HS-27A (cell line): ENCODE data around the gene TRAPPC8.
A peak's percentile ranks its signal among the peaks of the same experiment; 100 is the strongest.
"Not testable (repeated sequence)": the region's sequence is repeated elsewhere in the genome, so short reads cannot be mapped to it uniquely, and the experiment has no call there.

Source experiments
- DNase-seq: peaks from one replicate; pipeline ENCODE4 v3.0.0-alpha.2; 2012; ENCODE audit warnings: low read depth, missing footprints

TRAPPC8 gene, protein sequence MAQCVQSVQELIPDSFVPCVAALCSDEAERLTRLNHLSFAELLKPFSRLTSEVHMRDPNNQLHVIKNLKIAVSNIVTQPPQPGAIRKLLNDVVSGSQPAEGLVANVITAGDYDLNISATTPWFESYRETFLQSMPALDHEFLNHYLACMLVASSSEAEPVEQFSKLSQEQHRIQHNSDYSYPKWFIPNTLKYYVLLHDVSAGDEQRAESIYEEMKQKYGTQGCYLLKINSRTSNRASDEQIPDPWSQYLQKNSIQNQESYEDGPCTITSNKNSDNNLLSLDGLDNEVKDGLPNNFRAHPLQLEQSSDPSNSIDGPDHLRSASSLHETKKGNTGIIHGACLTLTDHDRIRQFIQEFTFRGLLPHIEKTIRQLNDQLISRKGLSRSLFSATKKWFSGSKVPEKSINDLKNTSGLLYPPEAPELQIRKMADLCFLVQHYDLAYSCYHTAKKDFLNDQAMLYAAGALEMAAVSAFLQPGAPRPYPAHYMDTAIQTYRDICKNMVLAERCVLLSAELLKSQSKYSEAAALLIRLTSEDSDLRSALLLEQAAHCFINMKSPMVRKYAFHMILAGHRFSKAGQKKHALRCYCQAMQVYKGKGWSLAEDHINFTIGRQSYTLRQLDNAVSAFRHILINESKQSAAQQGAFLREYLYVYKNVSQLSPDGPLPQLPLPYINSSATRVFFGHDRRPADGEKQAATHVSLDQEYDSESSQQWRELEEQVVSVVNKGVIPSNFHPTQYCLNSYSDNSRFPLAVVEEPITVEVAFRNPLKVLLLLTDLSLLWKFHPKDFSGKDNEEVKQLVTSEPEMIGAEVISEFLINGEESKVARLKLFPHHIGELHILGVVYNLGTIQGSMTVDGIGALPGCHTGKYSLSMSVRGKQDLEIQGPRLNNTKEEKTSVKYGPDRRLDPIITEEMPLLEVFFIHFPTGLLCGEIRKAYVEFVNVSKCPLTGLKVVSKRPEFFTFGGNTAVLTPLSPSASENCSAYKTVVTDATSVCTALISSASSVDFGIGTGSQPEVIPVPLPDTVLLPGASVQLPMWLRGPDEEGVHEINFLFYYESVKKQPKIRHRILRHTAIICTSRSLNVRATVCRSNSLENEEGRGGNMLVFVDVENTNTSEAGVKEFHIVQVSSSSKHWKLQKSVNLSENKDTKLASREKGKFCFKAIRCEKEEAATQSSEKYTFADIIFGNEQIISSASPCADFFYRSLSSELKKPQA (N-terminal part only)

DNA sequence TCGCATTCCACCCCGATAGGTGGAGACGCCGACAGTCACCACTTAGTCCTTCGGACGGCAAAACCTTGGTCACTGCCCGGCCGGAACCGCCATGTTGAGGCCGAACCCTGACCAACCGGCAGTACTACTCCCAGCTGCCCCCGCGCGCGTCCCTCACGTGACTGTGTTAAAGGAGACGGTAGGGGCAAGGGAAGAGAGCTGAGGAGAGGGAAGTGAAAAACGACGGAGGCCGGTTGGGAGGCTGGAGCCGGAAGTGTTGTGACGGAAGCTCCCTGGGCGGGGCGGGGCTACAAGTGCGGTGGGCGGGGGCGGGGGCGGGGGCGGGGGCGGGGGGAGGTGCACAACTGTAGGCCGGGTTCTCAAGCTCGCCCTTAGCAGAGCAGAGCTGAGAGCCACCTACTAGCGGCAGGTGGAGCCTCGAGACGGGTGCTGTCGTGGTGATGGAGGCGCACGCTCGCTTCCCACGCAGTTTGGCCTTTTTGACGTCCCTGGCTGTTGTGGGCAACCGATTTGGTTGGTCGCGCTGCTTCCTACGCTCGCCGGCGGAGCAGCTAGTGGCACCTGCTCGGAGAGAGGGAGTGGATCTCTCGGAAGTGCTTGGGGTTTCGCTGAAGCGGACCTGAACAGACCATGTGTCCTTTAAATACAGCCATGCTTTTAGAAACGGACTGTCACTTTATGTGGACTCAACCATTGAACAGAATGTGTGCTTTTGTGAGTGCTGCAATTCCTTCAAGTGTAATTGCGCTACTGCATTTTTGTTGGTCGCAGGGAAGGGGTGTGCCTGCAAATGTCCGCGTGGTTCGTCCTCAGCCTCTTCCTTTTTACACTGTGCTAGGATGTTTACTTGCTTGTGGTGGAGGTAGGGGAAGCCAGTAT, at the start of gene TRAPPC8:
Gene TRAPPC8 (minus strand): TSS at position 130 of the 879 bp plus-strand sequence. CDS start 364 bp downstream, outside the sequence.
- peak; percentile 85 for DNase-seq

DNA sequence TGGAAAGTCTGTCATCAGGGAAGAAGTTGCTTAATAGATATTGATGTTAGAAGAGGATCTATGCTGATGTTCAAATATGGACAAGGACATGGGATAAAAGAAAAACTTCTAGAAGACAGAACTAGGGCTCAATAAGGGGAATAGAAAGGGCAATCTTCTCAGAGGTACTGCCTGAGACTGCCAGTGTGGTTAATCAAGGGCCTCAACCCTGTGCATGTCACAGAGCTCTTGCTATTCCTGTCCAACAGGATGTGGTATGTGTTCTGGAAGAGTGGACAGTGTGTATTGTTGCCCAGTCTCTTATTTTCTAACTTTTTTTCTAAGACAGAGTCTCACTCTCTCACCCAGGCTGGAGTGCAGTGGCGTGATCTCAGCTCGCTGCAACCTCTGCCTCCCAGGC, 47.9 kb upstream of the TRAPPC8 start:
- DNase-seq: no peak

DNA sequence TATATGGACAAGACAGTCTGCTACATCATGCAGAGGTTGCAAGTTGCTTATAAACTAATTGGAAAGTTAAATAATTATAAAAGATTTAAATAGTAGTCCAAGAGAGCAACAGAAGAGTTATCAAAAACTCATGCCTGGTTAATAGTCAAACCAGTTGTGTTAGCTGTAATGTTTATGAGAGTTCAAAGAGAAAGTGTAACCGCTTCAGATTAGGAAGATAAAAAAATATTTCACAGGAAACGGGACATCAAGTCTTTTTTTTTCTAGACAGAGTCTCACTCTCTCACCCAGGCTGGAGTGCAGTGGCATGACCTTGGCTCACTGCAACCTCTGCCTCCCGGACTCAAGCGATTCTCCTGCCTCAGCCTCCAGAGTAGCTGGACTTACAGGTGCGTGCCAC, 41.0 kb upstream of the TRAPPC8 start:
- DNase-seq: no peak

DNA sequence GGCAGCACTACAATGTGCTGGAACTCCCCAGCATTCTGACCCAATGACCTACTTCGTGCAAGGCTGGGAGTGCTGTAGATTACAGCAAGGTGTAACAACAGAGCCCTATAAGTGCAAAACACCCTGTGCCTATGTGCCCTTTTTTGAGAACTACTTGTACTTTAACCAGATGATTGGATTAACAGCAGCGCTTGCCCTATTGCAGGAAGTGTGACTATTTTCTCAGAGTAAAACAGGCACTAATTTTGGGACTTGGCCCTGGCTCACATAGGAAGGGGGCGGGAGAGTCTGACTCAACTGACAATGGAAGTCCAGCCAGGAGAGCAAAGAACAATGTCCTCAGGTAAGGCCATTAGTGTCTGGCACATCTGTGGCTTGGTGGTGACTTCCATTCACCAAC, 40.1 kb upstream of the TRAPPC8 start:
- DNase-seq: no peak

DNA sequence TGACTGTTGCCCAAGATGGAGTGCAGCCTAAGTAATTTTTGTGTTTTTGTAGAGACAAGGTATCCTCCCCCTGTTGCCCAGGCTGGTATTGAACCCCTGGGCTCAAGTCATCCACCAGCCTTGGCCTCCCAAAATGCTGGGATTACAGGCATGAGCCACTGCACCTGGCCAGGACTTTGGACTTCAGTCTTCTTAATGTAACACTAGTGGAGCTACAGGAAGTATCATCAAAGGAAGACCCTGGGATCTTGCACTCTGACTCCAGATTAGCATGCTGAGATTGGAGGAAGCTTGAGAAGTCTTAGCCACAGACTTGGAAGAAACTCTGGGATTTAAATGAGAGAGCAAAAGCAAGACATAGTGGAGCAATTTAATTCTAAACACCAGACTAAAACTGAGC, 37.9 kb upstream of the TRAPPC8 start:
- no peak for DNase-seq

DNA sequence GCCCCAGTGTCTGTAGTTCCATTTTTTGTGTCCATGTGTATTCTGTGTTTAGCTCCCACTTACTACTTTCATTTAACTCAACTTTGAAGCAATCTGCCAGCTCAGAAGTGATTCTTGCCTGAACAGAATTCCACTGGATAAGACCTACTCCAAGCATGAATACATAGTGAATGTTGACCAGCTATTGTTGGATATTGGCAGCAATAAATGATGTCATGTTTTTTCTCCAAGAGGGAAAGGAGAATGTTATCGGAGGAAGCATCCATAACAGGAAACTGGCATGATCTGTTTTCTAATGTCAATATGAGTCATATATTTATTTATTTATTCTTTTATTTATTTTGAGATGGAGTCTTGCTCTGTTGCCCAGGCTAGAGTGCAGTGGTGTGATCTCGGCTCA, 36.8 kb upstream of the TRAPPC8 start:
- no peak for DNase-seq

DNA sequence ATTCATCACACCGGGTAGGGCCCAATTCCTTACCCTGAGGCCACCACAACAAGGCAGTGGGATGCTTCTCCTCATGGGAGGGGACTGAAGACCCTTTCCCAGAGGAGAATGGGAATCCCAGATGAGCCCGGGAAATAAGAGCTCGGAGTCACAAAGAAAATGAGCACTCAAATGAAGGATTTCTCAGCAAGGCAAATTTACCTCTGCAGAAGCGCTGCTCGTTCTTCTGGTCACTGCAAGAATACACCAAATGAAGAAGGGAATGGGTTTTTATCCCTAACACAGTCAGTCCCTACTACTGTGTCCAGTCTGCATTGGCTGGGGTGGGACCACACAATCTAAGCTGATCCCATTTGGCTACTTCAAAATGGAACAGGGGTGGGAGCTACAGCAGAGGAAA, 35.7 kb upstream of the TRAPPC8 start:
- no peak for DNase-seq

DNA sequence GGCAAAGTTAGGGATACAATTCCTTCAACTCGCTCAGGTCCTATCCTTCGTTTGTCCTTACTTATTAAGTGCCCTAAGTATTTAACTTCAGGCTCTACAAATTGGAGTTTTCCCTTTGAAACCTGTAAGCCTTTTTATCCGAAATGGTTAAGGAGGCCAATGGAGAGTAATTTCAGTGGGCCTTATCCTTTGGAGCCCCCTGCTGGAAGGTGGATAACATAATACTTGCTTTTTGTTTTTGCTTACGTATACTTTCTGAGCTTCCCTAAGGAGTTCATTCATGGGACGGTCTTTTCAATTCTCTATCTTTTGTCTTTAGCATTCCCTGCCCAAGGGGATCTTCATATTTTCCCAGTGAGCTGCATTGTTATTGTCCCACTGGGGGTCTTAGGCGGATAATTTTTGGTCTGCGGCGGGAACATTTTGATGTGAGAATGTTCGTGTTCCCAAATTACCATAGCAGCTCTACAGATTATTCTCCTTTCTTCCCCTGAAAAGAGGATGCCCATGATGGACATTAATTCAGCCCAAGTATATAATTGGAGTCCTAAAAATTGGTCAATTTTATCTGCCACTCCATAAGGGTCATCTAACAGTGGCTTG, 34.4 kb upstream of the TRAPPC8 start:
- no peak for DNase-seq

DNA sequence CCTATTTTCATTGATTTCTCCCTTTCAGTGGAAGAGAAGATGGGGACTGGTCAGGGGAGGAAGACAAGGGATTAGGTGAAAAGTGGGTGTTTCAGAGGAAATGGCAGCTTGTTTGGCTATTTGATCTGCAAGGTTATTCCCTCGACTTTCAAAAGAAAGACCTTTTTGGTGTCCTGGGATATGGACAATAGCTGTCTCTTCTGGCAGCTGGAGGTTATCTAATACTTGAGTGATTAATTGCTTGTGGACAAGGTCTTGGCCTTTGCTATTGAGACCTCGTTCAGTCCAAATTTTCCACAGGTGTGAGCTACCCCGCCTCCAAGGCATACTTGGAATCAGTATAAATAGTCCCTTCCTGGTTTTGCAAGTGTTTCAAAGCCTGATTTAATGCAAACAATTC, 33.3 kb upstream of the TRAPPC8 start:
- DNase-seq: no peak

DNA sequence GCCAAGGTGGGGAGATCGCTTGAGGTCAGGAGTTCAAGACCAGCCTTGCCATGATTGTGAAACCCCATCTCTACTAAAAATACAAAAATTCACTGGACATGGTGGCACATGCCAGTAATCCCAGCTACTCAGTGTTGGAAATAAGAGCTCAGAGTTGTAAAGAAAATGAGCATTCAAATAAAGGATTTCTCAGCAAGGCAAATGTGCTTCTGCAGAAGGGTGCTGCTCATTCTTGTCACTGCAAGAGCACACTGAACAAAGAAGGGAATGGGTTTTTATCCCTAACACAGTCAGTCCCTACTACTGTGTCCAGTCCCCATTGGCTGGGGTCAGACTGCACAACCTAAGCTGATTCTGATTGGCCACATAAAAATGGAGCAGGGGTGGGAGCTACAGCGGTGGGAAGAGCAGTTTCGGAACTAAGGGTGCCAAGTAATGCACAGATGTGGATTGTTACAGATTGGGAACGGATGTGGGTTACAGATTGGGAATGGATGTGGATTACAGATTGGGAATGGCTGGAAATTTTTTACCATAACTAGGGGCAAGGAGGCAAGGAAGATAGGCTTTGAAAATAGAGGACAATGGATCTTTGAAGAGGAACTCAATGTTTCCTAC, 31.1 kb upstream of the TRAPPC8 start:
- DNase-seq: no peak

DNA sequence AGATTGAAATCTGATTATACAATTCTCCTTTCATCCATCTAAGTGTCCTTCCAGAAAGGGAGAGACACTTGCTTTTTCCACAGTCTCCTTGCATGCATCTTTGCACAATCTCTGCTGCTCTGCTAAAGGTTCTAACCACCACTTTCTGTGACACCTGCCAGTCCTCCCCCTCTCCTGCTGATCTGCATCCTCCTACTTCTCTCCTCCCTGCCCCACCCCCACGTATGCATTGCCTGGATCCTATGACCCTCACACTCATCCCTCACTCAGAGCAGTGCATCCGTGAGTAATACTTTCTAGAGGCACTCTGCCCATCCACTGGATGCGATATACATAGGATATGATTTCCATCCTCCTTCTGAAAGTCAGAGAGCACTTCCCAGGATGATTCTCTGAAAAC, 27.7 kb upstream of the TRAPPC8 start:
- DNase-seq: no peak

DNA sequence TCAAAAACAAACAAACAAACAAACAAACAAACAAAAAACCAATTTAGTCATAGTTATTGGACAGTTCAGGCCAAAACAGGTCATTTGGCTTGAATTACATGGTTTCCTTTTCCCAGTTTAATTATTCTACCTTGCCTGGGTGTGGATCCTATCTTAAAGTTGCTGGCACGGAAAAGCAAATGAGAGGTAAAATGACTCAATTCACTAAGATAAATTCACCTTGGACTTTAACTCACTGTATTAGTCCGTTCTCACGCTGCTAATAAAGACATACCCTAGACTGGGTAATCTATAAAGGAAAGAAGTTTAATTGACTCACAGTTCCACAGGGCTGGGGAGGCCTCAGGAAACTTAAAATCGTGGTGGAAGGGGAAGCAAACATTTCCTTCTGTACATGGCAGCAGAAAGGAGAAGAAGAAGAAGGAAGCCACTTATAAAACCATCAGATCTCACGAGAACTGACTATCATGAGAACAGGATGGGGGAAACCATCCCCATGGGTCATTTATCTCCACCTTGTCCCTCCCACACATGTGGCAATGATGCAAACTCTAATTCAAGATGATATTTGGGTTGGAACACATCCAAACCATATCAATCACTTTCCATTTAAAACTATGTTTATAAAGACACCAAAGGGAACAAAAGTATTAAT, 22.5 kb upstream of the TRAPPC8 start:
- no peak for DNase-seq

DNA sequence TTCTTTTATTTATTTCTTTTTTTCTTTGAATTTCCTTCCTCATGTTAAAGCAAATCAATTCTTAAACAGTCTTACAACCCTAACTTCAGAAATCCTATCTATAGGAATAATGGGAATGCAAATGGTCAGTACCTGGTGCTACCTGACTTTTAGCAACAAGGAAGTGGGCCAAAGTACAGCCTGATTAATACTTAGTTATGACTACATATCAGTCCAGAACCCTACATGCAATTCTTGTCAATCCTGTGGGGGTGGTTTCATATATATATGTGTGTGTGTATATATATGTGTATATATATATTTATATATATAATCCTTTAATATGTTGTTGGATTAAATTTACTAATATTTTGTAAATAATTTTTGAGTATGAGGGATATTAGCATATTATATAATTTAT, 14.8 kb upstream of the TRAPPC8 start:
- no peak for DNase-seq

DNA sequence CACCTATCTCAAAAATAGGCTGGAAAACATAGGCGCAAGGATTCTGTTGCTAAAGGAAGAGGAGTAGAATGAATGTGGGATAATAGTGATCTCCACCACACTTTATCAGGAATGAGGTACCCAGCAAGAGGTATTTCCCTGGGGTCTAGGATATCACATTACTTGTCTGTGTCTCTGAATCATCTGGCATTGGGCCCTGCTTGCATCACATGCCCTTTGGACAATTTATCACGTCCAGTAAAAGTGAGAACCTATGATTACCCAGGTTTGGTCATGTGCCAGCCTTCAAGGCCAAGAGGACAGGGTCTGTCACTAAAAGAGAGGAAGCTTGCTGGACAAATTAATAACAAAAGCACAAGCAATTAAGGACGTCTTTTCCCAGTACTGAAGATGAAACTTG, 11.4 kb upstream of the TRAPPC8 start:
- DNase-seq: no peak

DNA sequence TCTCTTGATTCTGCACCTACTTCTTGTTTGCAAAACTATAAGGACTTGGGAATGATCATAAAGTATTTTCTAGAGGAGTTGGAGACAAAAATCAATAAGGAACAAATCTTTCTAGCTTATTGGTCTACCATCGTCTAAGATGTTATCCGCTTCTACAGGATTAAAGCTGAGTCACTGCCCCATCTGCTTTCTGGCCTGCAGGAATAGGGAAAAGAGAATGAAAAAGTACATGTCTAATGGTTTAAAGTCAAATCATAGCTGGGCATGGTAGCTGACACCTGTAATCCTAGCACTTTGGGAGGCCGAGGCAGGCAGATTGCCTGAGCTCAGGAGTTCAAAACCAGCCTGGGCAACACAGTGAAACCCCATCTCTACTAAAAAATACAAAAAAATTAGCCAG, 10.8 kb upstream of the TRAPPC8 start:
- not testable (repeated sequence) for DNase-seq

DNA sequence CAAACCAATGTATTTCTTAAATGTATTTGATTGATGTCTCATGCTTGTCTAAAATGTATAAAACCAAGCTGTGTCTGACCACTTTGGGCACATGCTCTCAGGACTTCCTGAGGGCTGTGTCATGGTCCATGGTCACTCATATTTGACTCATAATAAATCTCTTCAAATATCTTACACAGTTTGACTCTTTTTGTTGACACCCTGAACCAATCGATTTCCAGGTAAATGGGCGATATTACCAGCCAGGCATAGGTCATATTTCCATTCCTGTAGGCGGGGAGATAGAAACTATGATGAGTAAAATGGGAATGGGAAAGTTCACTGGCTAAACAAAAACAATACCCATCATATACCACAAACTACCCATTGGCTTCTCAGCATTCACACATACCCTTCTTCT, 9.3 kb upstream of the TRAPPC8 start:
- no peak for DNase-seq

DNA sequence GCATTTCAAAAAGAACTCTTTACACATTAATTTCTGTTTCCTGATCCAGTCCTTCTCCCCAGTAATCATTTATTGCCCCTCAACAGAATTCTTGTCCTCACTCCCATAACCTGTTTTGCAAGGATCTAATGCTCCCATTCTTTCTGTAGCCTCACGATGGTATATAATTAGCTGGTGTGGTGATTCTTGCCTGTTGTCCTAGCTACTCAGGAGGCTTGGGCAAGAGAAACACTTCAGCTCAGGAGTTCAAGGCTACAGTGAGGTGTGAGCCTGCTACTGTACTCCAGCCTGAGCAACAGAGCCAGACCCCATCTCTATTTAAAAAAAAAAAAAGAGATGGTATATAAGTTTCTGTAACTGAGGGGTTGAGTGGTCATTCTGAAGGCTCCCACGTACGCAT, 7.7 kb upstream of the TRAPPC8 start:
- no peak for DNase-seq

DNA sequence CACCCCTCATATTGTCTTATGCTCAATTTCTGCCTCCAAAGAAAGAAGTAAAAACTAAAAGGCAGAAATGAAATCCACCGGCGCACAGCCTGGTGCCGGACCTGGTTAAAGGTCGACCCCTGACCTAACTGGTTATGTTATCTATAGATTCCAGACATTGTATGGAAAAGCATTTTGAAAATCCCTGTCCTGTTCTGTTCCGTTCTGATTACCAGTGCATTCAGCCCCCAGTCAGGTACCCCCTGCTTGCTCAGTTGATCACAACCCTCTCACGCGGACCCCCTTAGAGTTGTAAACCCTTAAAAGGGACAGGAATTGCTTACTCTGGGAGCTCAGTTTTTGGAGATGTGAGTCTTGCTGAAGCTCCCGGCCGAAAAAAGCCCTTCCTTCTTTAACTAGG, 5.4 kb upstream of the TRAPPC8 start:
- not testable (repeated sequence) for DNase-seq

DNA sequence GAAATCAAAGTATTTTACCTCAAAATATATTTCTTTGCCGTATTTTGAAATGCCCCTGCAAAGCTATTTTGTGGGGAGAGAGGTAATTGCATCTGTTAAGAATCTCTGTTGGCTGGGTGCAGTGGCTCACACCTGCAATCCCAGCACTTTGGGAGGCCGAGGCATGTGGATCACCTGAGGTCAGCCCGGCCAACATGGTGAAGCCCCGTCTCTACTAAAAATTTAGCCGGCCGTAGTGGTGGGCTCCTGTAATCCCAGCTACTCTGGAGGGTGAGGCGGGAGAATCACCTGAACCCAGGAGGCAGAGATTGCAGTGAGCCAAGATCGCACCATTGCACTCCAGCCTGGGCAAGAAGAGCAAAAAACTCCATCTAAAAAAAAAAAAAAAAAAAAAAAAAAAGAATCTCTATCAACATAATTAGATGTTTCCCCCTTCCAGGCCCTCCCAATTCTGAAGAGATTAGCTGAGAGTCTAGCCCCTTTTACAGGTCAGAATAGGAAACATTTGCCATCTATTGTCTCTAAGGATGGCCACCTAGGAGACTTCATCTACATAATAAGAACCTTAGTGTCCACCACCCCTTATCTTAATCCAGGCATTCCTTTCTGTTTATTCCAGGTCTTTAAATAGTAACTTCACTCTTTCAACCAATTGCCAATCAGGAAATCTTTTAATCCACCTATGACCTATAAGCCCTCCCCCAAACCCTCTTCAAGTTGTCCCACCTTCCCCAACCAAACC, 3.5 kb upstream of the TRAPPC8 start:
- DNase-seq: no peak
